SK-N-SH treated with all-trans-retinoic acid at 6 μM for 48 hours (cell line): Measurements from ENCODE around the gene TUBB6.

Experiments
- ARNTL ChIP-seq: fragments of 450-650 bp; formaldehyde crosslinking; IDR thresholded peaks from 2 replicates; pipeline ENCODE4 v1.5.0; 2020; ENCODE audit warnings: low read depth, mild to moderate bottlenecking, moderate library complexity, borderline replicate concordance
- GLIS3 ChIP-seq: fragments of 250-450 bp; sonication (Bioruptor Pico); IDR thresholded peaks from 2 replicates; pipeline ENCODE4 v1.5.0; 2020; ENCODE audit warnings: mild to moderate bottlenecking, moderate library complexity
- PPARA ChIP-seq: fragments of 250-450 bp; sonication (Bioruptor Pico); IDR thresholded peaks from 2 replicates; pipeline ENCODE4 v1.5.0; 2020; ENCODE audit warnings: mild to moderate bottlenecking, borderline replicate concordance
- SNAI2 ChIP-seq: fragments of 250-450 bp; sonication (Bioruptor Pico); IDR thresholded peaks from 2 replicates; pipeline ENCODE4 v1.5.0; 2020; ENCODE audit warnings: mild to moderate bottlenecking, moderate library complexity
- ZC3H10 ChIP-seq: fragments of 250-450 bp; sonication (Bioruptor Pico); IDR thresholded peaks from 2 replicates; pipeline ENCODE4 v1.5.1; 2021; ENCODE audit warnings: mild to moderate bottlenecking, moderate library complexity
- ZFP30 ChIP-seq: fragments of 450-650 bp; formaldehyde crosslinking; IDR thresholded peaks from 2 replicates; pipeline ENCODE4 v1.5.0; 2022; ENCODE audit warnings: mild to moderate bottlenecking, moderate library complexity

GRCh38 chr18:12306752-12307700, 1.0 kb upstream of the TUBB6 start:
- TF ChIP-seq ARNTL (CRISPR knock-in tag), result no peak
- TF ChIP-seq GLIS3 (CRISPR knock-in tag), result no peak
- TF ChIP-seq ZC3H10 (CRISPR knock-in tag), result no peak
- no peak for TF ChIP-seq ZFP30 (CRISPR knock-in tag)
- no peak for TF ChIP-seq PPARA
- TF ChIP-seq SNAI2, result no peak
